Jurkat, Clone E6-1 (cell line): ENCODE data around the gene ZFHX3.
"Not testable (repeated sequence)": the region's sequence is repeated elsewhere in the genome, so short reads cannot be mapped to it uniquely, and the experiment has no call there.

Experiments used
- DNase-seq: peaks from one replicate; pipeline ENCODE4 v3.0.0-alpha.2; 2011; ENCODE audit warnings: low read depth, low spot score
- H3K4me3 ChIP-seq: 2 replicates; pipeline ENCODE4 v1.5.1; 2011; ENCODE audit warnings: mild to moderate bottlenecking, low read length, control low read depth, moderate library complexity

Gene ZFHX3

GRCh38 chr16:72989203-72989578, 58.7 kb downstream of the ZFHX3 start:
- DNase-seq, H3K4me3 ChIP-seq: not testable (repeated sequence)

GRCh38 chr16:72988569-72988968, 59.4 kb downstream of the ZFHX3 start:
- no peak overlapping the region for H3K4me3 ChIP-seq
- DNase-seq, result no peak

GRCh38 chr16:72987480-72987901, 60.4 kb downstream of the ZFHX3 start:
- H3K4me3 ChIP-seq, result no peak overlapping the region
- DNase-seq, result no peak

GRCh38 chr16:72985995-72986394, 61.9 kb downstream of the ZFHX3 start:
- no peak overlapping the region for H3K4me3 ChIP-seq

GRCh38 chr16:72985148-72985941, 62.6 kb downstream of the ZFHX3 start:
- no peak overlapping the region for H3K4me3 ChIP-seq
- no peak for DNase-seq

More at GRCh38 chr16:72985995-72986394, 61.9 kb downstream of the ZFHX3 start:
- no peak for DNase-seq

- no peak overlapping the region for H3K4me3 ChIP-seq
- no peak for DNase-seq
These were observed 64.1 kb downstream of the ZFHX3 start for GRCh38 chr16:72983728-72984350.

GRCh38 chr16:72983241-72983640, 64.7 kb downstream of the ZFHX3 start:
- no peak for DNase-seq

GRCh38 chr16:72979974-72980373, 68.0 kb downstream of the ZFHX3 start:
- DNase-seq, result no peak
- H3K4me3 ChIP-seq, result no peak overlapping the region

More at GRCh38 chr16:72983241-72983640, 64.7 kb downstream of the ZFHX3 start:
- H3K4me3 ChIP-seq, result no peak overlapping the region

GRCh38 chr16:72978212-72978611, 69.7 kb downstream of the ZFHX3 start:
- no peak overlapping the region for H3K4me3 ChIP-seq
- DNase-seq, result no peak

- no peak overlapping the region for H3K4me3 ChIP-seq
- no peak for DNase-seq
These were observed 70.8 kb downstream of the ZFHX3 start for GRCh38 chr16:72977127-72977526.

- no peak overlapping the region for H3K4me3 ChIP-seq
- no peak for DNase-seq
These were observed 71.4 kb downstream of the ZFHX3 start for GRCh38 chr16:72976438-72977064.

GRCh38 chr16:72975809-72976437, 72.0 kb downstream of the ZFHX3 start:
- DNase-seq, result no peak
- no peak overlapping the region for H3K4me3 ChIP-seq

GRCh38 chr16:72974142-72974769, 73.7 kb downstream of the ZFHX3 start:
- no peak for DNase-seq
- no peak overlapping the region for H3K4me3 ChIP-seq

- H3K4me3 ChIP-seq, result no peak overlapping the region
- DNase-seq, result no peak
These were observed 74.9 kb downstream of the ZFHX3 start for GRCh38 chr16:72972878-72973571.

- DNase-seq, result no peak
- no peak overlapping the region for H3K4me3 ChIP-seq
These were observed 76.6 kb downstream of the ZFHX3 start for GRCh38 chr16:72971370-72971769.

- DNase-seq, result no peak
- H3K4me3 ChIP-seq, result no peak overlapping the region
These were observed 77.3 kb downstream of the ZFHX3 start for GRCh38 chr16:72970656-72971055.

- no peak overlapping the region for H3K4me3 ChIP-seq
- no peak for DNase-seq
These were observed 78.1 kb downstream of the ZFHX3 start for GRCh38 chr16:72969812-72970211.

GRCh38 chr16:72969146-72969545, 78.8 kb downstream of the ZFHX3 start:
- DNase-seq, result no peak

GRCh38 chr16:72967941-72968340, 80.0 kb downstream of the ZFHX3 start:
- no peak overlapping the region for H3K4me3 ChIP-seq
- no peak for DNase-seq

More at GRCh38 chr16:72969146-72969545, 78.8 kb downstream of the ZFHX3 start:
- H3K4me3 ChIP-seq, result no peak overlapping the region
